Brain pericyte (primary cell): ENCODE results near the gene TOMM22.

ENCODE experiments used
- DNase-seq: peaks from one replicate; pipeline ENCODE4 v3.0.0-alpha.2; 2012; ENCODE audit warnings: low read depth, low spot score

TOMM22 gene

GRCh38 chr22:38733724-38734381 is 52.1 kb downstream of the TOMM22 start:
- DNase-seq: no peak

DNA sequence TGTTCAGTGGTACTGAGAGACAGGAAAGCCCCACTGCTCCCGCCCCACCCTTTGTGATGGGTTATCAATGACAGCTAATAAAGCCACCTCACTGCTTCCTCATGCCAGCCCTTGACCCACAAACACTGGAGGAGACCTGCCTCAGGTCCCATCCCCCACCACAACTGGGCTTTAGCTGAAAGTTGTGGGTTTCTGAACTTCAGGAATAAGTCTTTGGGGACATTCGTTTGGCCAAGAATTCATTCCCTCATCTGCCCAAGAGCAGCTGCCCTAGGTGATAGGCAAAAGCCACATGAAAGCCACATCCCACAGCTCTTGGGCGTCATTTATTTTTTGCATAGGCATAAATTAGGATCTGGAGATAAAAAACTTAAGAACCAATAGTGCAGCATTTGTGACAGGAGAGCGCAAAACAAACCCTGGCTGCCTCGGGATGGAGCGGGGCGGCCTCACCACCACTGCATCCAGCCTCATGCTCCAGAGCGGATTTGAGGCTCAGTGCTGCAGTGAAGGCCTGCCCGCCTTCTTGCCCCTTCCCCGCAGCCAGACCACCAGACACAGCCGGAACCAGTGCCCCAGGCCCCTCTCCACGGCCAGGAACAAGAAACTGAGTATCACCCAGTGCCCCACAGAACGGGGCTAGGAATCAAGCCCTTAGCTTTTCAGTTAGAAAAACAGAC is 52.8 kb downstream of the TOMM22 start:
- no peak for DNase-seq
